Lower lobe of right lung (tissue), 2 donors: ENCODE data around the gene ZNF362. TPM values are rescaled to one million over a fixed set of nuclear protein-coding genes. Genes with fewer than 3 reads are reported as not detected.
A peak's percentile ranks its signal among the peaks of the same experiment; 100 is the strongest.

Source experiments
- ATAC-seq, 2 donors: fragments of 200-7000 bp; cut with Tn5 transposase; one replicate each; pipeline ENCODE4 v1.9.1; 2020 to 2022; ENCODE audit warnings: mild to moderate bottlenecking in 2 of 2, moderate library complexity in 2 of 2
- DNase-seq: peaks from one replicate; pipeline ENCODE4 v3.0.0-alpha.2; 2020
- H3K27ac ChIP-seq: fragments of 200-600 bp; one replicate; pipeline ENCODE4 v1.8.0; 2022
- H3K27me3 ChIP-seq: fragments of 200-600 bp; one replicate; pipeline ENCODE4 v1.8.0; 2022; ENCODE audit warnings: low read depth
- H3K36me3 ChIP-seq: fragments of 200-600 bp; one replicate; pipeline ENCODE4 v1.8.0; 2022; ENCODE audit warnings: mild to moderate bottlenecking
- H3K4me1 ChIP-seq: fragments of 200-600 bp; one replicate; pipeline ENCODE4 v1.8.0; 2022
- H3K4me3 ChIP-seq: fragments of 200-600 bp; one replicate; pipeline ENCODE4 v1.8.0; 2022; ENCODE audit warnings: mild to moderate bottlenecking
- H3K9me3 ChIP-seq: fragments of 200-600 bp; one replicate; pipeline ENCODE4 v1.8.0; 2022
- intact Hi-C: fragments of 100-400 bp; cut with DNase I; formaldehyde crosslinking; loops from one replicate; pipeline ENCODE4 v1.11.0; 2022
- total RNA-seq: library from RNA; stranded (reverse); fragmentation: NEBNext Ultra II Directional; extraction: Animal tissue kit (Norgen Biotek cat#: 25700); gene quantifications from one replicate; pipeline ENCODE4 v1.2.1, GENCODE V29; 2021
- TF ChIP-seq, protein P1 (sequence below): fragments of 200-600 bp; IDR thresholded peaks from one replicate; pipeline ENCODE4 v1.8.0; 2022; ENCODE audit warnings: antibody characterized with exemption, mild to moderate bottlenecking
- donor health status: DM: no; HTN: yes; CAD: no; lungs with severe emphysema.

ZNF362 gene
- total RNA-seq, 1 donor from 2014 or later, result 30.7 TPM

- Histone ChIP-seq H3K27ac (no peak overlapping the region), H3K9me3 (no peaks in the 10 kb centered on the region), H3K36me3 (peaks cover 19% of the 10 kb centered on the region), H3K4me3 (no peak overlapping the region), H3K4me1 (peaks cover 17% of the 10 kb centered on the region), H3K27me3 (no peaks in the 10 kb centered on the region)
- intact Hi-C loops, result no loop called here
- ATAC-seq (no peak), DNase-seq (no peak)
- TF ChIP-seq, protein P1, sequence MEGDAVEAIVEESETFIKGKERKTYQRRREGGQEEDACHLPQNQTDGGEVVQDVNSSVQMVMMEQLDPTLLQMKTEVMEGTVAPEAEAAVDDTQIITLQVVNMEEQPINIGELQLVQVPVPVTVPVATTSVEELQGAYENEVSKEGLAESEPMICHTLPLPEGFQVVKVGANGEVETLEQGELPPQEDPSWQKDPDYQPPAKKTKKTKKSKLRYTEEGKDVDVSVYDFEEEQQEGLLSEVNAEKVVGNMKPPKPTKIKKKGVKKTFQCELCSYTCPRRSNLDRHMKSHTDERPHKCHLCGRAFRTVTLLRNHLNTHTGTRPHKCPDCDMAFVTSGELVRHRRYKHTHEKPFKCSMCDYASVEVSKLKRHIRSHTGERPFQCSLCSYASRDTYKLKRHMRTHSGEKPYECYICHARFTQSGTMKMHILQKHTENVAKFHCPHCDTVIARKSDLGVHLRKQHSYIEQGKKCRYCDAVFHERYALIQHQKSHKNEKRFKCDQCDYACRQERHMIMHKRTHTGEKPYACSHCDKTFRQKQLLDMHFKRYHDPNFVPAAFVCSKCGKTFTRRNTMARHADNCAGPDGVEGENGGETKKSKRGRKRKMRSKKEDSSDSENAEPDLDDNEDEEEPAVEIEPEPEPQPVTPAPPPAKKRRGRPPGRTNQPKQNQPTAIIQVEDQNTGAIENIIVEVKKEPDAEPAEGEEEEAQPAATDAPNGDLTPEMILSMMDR, result no peak
Measured at GRCh38 chr1:33270379-33270778, 14.1 kb downstream of the ZNF362 start.

GRCh38 chr1:33270808-33271465 is 14.6 kb downstream of the ZNF362 start:
- intact Hi-C loops, result no loop called here
- H3K27ac ChIP-seq, result no peak overlapping the region
- H3K4me3 ChIP-seq, result no peak overlapping the region
- TF ChIP-seq, protein P1, result no peak
- no peak for ATAC-seq
- H3K36me3 ChIP-seq, result peaks cover 21% of the 10 kb centered on the region
- no peaks in the 10 kb centered on the region for H3K27me3 ChIP-seq
- DNase-seq, result no peak
- H3K9me3 ChIP-seq, result no peaks in the 10 kb centered on the region
- H3K4me1 ChIP-seq, result peaks cover 17% of the 10 kb centered on the region

DNA sequence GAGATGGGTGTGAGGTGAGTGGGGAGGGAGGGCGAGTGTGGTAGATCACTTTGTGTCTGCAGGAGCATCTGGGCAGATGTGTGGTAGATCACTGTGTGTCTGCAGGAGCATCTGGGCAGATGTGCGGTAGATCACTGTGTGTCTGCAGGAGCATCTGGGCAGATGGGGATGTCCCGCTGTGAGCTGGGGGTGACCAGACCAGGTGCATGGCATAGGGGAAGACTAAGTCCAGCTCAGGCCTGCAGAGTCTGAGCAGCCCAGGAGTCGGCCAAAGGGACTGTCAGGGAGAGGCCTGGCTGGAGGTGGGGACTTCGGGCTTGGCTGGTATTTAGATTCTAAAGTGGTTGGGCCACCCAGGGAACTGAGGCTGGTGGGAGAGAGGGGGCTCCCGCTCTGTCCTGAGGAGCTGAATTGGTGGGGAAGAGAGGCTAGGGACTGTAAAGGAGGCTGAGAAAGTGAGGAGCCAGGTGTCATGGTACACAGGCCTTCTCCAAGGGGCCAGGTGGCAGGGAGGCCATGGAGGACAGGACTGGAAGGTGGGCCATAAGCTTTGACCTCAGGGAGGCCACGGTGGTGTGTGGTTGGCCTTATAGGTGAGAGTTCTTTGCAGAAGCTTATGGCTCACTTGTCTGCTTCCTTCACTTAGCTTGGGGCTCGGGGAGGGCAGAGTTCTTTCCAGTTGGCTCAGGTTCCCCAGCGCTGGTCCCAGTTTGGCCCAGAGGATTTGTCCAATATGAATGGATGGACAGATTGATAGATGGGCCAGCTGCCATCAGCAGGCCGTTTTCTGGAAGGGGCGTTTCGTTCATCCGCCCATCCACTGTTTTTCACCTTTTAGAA is 15.6 kb downstream of the ZNF362 start:
- Histone ChIP-seq H3K27ac (no peak overlapping the region), H3K27me3 (no peaks in the 10 kb centered on the region), H3K36me3 (peaks cover 30% of the 10 kb centered on the region), H3K4me3 (no peak overlapping the region), H3K9me3 (no peaks in the 10 kb centered on the region), H3K4me1 (peaks cover 17% of the 10 kb centered on the region)
- intact Hi-C loops, result no loop called here
- TF ChIP-seq, protein P1, result no peak
- DNase-seq, result no peak
- no peak for ATAC-seq

DNA sequence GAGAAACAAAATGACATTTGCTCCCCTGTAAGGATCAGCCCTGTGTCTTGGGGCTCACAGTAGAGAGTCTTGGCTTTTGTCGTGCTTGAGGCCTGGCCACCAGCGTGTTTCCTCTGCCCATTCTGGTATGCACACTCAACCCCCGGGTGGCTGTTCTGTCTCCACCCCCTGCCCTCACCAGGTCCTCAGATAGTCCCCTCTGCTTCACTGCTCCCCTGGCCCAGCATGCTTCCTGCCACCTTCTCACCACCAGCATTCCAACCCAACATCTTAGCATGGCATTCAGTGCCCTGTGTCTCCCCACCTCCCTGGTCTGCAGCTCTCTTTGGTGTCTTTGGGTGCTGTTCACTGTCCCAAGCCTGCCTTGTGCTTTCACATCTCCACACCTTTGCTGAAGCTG is 16.2 kb downstream of the ZNF362 start:
- TF ChIP-seq, protein P1, result no peak
- Histone ChIP-seq H3K9me3 (no peaks in the 10 kb centered on the region), H3K4me1 (peaks cover 17% of the 10 kb centered on the region), H3K27ac (no peak overlapping the region), H3K4me3 (no peak overlapping the region), H3K36me3 (peaks cover 36% of the 10 kb centered on the region), H3K27me3 (no peaks in the 10 kb centered on the region)
- ATAC-seq (no peak), DNase-seq (no peak)
- intact Hi-C loops, result no loop called here

GRCh38 chr1:33272930-33273329 is 16.6 kb downstream of the ZNF362 start:
- TF ChIP-seq, protein P1, result no peak
- no peaks in the 10 kb centered on the region for H3K27me3 ChIP-seq
- ATAC-seq (no peak), DNase-seq (no peak)
- intact Hi-C loops, result no loop called here
- H3K27ac ChIP-seq, result peak overlapping the region; percentile 6
- H3K4me1 ChIP-seq, result peaks cover 17% of the 10 kb centered on the region
- H3K4me3 ChIP-seq, result no peak overlapping the region
- no peaks in the 10 kb centered on the region for H3K9me3 ChIP-seq
- H3K36me3 ChIP-seq, result peaks cover 41% of the 10 kb centered on the region
